Measurements from ENCODE around the gene RPL32.
"Not testable (repeated sequence)": the region's sequence is repeated elsewhere in the genome, so short reads cannot be mapped to it uniquely, and the experiment has no call there.

RPL32 gene

DNA sequence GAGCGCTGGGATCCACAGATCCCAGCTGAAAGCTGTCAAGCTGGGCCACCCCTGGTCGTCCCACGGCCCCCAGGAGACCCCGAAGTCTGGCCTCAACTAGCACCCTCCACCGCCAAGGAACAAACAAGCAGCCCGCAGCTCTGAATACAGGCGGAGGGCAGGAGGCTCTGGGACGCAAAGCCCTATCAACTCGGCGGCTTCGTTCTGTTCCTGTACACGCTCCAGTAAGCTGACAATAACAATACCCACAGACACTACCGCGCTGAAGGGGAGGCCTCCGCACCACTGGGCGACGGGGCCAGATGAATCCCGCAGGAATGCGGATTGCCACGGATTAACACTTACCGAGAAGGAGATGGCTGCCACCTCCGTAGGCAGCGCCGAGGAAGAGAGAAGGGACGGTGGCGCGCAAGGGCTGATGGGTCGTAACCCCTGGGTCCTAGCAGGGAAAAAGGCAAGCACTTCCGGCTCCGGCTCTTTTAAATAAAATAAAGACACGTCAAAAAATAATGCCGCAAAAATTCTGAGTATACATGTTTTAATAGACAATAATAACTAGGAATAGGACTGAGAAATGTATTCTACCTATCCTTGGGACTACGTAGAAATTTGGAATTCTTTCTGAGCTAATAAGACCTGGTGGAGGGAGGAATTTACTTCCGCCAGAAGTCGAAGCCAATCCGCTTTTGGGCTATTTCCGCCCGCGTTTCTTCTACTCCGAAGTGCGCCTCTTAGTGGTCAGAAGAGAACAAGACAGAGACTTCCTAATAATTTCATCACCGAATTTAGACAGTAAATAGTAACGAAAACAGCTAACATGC is at the start of gene RPL32:
RPL32 (minus strand) TSS at position 417 of the 821 bp plus-strand sequence. CDS start 1,328 bp downstream, outside the sequence.
- peak; percentile 78 for DNase-seq

DNA sequence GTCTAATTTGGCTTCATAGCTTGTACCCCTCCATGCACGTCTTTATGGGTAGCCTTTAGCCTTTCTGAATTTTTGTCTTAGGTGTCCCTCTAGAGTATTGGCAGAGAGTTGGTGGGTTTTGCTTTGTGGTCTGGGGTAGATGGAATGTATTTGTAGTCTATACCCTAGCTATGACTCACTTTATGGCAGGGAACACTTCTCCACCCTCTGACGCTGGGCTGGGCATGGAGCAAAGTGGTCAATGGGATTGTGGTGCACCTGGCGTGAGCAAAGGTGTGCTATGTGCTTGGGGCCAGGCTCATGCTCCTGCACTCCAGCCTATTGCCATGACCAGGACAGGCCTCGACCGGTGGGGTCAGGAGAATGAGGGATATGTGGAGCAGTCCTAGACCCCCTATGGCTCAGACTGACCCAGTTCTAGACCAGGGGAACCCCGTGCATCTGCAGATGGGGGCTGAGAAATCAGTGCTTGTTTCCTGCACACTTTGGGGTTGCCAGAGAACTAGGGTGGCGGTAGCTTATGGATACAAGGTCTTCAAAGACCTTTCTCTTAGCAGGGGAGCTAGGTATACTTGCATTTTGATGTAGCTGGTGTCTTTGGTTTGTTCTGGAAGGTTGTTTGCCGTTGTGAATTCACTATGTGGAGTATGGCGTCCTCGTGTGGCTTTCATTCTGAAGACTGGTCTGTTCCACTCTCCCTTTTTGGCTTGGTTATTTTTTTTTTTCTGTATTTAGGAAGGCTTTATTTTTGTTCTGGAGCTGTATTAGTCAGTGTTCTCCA is 49.4 kb upstream of the RPL32 start:
- no peak for DNase-seq

DNA sequence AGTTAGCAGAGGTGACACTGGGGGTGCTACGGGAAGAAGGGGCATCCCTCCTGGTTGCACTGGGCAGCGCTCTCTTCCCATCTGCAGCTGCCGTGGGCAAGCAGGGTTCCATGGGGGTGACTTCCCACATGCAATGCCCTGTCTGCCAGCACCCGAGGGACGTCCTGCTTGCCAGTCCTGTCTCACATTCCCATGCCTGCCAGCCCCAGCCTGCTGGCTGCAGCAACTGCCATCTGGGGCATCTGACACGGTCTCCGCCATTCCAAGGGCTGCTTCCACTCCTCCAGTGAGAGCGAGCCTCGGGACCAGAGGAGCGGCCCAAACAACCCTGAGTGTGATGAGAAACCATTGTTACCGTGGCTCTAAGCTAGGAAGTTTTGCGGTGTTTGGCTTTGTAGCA is 45.4 kb upstream of the RPL32 start:
- no peak for DNase-seq

- no peak for DNase-seq
Measured at GRCh38 chr3:12886106-12886679, 44.8 kb upstream of the RPL32 start.

DNA sequence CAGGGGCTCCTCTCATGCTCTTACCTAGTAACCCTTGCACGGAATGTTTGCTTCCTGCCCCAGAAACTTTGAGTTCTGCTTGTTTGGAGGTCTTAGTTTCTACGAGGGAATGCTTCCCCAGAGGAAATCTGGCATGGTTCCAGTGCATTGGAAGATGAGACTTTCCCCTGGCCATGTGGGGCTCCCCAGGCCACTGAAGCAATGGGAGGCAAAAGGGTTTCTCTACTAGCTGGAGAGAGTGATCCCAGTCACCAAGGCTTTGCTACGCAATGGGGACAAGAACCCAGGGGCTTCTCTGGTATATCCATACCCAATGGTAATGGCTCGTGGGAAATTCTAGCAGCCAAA is 44.2 kb upstream of the RPL32 start:
- no peak for DNase-seq

- no peak for DNase-seq
Measured at GRCh38 chr3:12884790-12885582, 43.6 kb upstream of the RPL32 start.

DNA sequence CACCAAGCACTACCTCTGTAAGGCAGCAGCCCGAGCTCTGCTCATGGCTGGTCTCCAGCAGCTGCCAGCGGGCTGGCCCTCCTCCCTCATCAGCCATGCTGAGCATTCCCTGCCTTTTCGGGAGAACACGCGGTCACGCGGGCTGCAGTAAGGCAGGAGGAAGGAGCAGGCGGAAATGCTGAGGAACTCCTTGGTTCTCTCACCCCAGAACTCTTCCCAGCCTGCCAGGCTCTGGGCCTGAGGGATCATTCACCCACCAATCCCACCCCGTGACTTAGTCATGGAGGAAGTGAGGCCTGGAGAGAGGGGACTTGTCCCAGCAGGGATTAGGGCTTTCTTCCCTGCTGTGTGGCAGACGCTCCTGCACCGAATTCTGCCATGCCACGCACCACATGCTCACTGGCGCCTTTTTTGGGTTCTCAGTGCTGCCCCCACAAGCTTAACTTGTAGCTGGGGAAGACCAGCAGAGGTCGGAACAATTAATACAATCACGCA is 42.9 kb upstream of the RPL32 start:
- no peak for DNase-seq

GRCh38 chr3:12882336-12883310 is 41.3 kb upstream of the RPL32 start:
- no peak for DNase-seq

GRCh38 chr3:12881858-12882257 is 40.5 kb upstream of the RPL32 start:
- DNase-seq, result not testable (repeated sequence)

DNA sequence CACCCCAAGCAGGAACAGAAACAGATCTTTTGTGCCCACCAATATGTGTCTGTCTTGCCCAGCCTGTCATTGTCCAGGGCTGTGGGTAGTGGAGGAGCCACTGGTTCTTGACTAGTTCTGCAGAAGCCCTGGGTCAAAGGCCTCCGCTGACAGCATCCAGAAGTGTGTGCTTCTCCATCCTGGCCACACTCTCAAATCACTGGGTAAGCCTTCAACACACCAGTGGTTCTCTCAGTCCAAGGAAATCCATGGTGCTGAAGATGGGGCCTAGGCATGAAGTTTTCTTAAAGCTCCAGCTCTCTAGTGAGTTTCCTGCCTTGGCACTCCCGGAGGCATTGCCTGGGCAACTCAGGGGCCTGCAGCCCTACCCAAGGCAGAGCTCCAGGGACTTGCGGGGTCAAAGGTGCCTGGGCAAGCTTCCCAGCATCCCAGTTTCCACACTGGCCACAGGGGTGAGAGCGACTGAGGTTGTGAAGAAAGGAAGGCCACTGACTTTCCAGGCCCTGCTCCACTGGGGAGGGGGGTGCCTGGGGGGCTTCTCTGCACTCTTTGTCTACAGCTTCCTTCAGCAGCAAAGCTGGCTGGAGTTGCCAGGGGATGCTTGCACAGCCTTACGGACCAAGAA is 37.9 kb upstream of the RPL32 start:
- no peak for DNase-seq

- not testable (repeated sequence) for DNase-seq
Measured at GRCh38 chr3:12878758-12879157, 37.4 kb upstream of the RPL32 start.

- no peak for DNase-seq
Measured at GRCh38 chr3:12878141-12878574, 36.8 kb upstream of the RPL32 start.

DNA sequence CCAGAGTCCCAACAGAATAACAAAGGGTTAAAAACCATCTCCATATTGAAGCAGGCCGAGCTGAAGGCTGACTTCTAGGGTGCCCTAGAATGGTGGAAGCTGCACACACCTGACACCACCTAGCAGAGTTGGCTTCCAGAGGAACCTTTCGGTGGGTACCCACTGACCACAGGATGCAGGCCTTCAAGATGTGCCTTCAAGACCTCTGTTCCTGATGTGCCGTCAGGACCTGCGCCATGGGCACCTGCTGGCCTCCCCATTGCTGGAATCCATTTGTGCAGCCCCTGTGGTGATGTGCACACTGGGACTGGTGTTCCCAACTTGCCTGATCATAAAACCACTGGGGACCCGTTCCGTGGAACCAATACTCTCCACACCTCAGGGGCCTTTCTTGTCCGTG is 35.7 kb upstream of the RPL32 start:
- DNase-seq, result no peak

DNA sequence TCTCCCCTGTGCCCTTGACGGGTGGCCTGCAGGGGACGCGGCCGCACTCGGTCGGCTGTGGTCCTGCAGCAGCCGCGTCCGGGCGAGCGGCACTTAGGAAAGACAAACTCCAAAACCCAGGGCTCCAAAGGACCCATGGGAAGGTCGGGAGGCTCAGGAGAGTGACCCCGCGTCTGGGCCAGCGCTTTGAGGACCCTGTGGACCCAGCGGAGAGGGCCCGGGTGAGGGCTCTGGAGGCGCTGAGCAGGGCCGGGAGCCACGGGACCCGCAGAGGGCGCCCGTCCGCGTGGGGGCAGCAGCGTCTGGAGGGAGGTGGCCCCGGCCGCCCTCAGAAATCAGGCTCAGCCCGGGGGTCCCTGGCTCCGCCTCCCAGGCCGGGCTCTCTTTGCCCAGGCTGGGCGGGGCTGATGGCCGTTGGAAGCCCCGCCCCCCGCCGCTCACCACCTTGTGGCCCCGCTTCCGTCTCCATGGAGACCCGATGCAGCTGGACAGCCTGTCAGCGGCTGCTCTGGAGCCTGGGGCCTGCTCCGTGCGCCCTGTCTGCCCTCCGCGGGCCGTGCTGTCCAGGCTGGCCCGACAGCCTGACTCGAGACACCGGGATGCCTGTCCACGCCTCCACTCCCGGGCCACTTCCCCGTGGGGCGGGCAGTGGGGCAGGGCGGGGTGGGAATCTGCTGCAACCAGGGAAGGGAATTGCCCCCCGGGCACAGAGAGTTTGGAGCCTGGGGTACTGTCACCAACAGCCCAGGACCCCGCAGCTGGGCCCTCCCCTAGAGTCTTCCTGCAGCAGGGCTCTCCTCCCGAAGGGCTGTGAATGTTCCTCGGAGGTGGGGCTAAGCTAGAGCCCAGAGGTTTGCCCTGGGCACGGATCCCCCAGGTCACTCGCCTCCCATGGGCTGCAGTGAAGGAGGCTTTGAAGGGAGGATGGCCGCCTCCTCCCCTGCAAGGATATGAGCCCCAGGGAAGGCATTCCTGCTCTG is 34.8 kb upstream of the RPL32 start:
- DNase-seq, result no peak

GRCh38 chr3:12871404-12871983 is 30.1 kb upstream of the RPL32 start:
- no peak for DNase-seq

GRCh38 chr3:12870942-12871341 is 29.6 kb upstream of the RPL32 start:
- DNase-seq, result no peak

DNA sequence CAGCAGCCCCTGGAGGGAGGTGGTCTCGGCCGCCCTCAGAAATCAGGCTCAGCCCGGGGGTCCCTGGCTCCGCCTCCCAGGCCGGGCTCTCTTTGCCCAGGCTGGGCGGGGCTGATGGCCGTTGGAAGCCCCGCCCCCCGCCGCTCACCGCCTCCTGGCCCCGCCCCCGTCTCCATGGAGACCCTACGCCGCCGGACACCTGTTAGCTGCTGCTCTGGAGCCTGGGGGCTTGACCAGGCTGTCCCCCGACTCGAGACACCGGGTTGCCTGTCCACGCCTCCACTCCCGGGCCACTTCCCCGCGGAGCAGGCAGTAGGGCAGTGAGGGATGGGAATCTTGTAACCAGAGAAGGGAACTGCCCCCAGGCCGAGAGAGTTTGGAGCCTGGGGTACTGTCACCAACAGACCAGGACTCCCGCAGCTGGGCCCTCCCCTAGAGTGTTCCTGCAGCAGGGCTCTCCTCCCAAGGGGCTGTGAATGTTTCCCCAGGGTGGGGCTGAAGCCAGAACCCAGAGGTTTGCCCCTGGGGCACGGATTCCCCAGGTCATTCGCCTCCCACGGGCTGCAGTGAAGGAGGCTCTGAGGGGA is 27.8 kb upstream of the RPL32 start:
- no peak for DNase-seq

- peak; percentile 58 for DNase-seq
Measured at GRCh38 chr3:12868039-12869034, 27.0 kb upstream of the RPL32 start.

All from COR-L47 (cell line).